Lower leg skin (tissue), 3 donors: ENCODE data around the gene ARMH3.

Experiments
- POLR2A ChIP-seq, 2 donors: fragments of 450-650 bp; IDR thresholded peaks; one replicate each; pipeline ENCODE4 v1.6.1; 2016 to 2017; ENCODE audit warnings: antibody characterized with exemption in 2 of 2, mild to moderate bottlenecking in 1 of 2, moderate library complexity in 1 of 2
- TF ChIP-seq, protein P1 (sequence below), 3 donors: fragments of 450-650 bp; IDR thresholded peaks; one replicate each; pipeline ENCODE4 v1.5.1; 2016; ENCODE audit warnings: antibody characterized with exemption in 3 of 3, mild to moderate bottlenecking in 3 of 3, moderate library complexity in 2 of 3

DNA sequence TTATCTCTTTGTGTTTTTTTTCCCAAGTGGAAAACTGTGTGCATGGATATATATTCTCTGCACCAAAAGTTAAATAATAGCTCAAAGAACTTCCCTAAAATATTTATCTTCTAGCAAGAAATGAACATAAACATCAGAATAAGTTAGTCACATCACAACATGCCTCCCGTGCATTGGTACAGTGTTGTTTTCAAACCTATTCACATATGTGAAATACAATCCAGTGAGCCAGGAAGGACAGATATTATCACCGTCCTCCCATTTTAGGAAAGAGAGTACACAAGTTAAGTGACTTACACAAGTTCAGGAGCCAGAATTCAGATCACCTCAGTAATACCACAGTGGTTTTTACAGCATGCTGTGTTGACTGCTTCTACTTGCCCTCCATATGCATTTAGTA is 22.2 kb downstream of the ARMH3 start:
- TF ChIP-seq, protein P1, sequence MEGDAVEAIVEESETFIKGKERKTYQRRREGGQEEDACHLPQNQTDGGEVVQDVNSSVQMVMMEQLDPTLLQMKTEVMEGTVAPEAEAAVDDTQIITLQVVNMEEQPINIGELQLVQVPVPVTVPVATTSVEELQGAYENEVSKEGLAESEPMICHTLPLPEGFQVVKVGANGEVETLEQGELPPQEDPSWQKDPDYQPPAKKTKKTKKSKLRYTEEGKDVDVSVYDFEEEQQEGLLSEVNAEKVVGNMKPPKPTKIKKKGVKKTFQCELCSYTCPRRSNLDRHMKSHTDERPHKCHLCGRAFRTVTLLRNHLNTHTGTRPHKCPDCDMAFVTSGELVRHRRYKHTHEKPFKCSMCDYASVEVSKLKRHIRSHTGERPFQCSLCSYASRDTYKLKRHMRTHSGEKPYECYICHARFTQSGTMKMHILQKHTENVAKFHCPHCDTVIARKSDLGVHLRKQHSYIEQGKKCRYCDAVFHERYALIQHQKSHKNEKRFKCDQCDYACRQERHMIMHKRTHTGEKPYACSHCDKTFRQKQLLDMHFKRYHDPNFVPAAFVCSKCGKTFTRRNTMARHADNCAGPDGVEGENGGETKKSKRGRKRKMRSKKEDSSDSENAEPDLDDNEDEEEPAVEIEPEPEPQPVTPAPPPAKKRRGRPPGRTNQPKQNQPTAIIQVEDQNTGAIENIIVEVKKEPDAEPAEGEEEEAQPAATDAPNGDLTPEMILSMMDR (IDR thresholded peaks at IDR 0.05): no peak
- TF ChIP-seq POLR2A (IDR thresholded peaks at IDR 0.05): no peak
